ENCODE measurements around the gene TSR1. TPM values are rescaled to one million over a fixed set of nuclear protein-coding genes. Genes with fewer than 3 reads are reported as not detected.

Gene TSR1
- total RNA-seq, 1 experiment from 2014 or later = 74.3 TPM

GRCh38 chr17:2383628-2384167, 47.4 kb upstream of the TSR1 start:
- TF ChIP-seq ZNF263 (CRISPR knock-in tag; IDR thresholded peaks at IDR 0.05; ENCODE audit: low read depth) (no peak), ATF6 (CRISPR knock-in tag; IDR thresholded peaks at IDR 0.05) (no peak), E2F1 (CRISPR knock-in tag; IDR thresholded peaks at IDR 0.05) (no peak), EMX1 (CRISPR knock-in tag; IDR thresholded peaks at IDR 0.05) (no peak)
- Mint-ChIP-seq H3K27me3 (ENCODE audit: low read depth) (no peaks in the 10 kb centered on the region), H3K36me3 (peaks cover 6% of the 10 kb centered on the region; the same call in 1 of the 2 replicates), H3K27ac (peak overlapping the region; percentile 53), H3K9me3 (no peaks in the 10 kb centered on the region), H3K4me3 (no peak overlapping the region), H3K4me1 (peaks cover 18% of the 10 kb centered on the region)
- POLR2A ChIA-PET = interaction anchor here (1.1 to 2.1 kb wide), 2 partner anchors 16 to 18 kb away, joined by 4 to 12 read pairs; no protein-coding TSS in a partner anchor
- DNase-seq (ENCODE audit: low spot score) = no peak
- ATAC-seq = no peak
- CTCF ChIA-PET = interaction anchor here (1.1 to 7.4 kb wide), 19 partner anchors 9 to 629 kb away, joined by 3 to 268 read pairs (median 22); partner anchors contain the start of genes MNT, SGSM2 and TSR1

- Mint-ChIP-seq H3K4me1 (peaks cover 13% of the 10 kb centered on the region), H3K4me3 (no peak overlapping the region), H3K9me3 (no peaks in the 10 kb centered on the region), H3K27ac (peak overlapping the region; percentile 52; the same call in 1 of the 2 replicates), H3K36me3 (peaks cover 9% of the 10 kb centered on the region; the same call in 1 of the 2 replicates), H3K27me3 (ENCODE audit: low read depth) (no peaks in the 10 kb centered on the region)
- DNase-seq (ENCODE audit: low spot score) = no peak
- TF ChIP-seq PREB (CRISPR knock-in tag; IDR thresholded peaks at IDR 0.05; ENCODE audit: borderline replicate concordance) (no peak), FOXP4 (CRISPR knock-in tag; IDR thresholded peaks at IDR 0.05) (no peak), CREB1 (CRISPR knock-in tag; IDR thresholded peaks at IDR 0.05) (no peak), E2F1 (CRISPR knock-in tag; IDR thresholded peaks at IDR 0.05) (no peak), ZBTB43 (CRISPR knock-in tag; IDR thresholded peaks at IDR 0.05) (no peak), CDX4 (CRISPR knock-in tag; IDR thresholded peaks at IDR 0.05; ENCODE audit: borderline replicate concordance) (no peak), FOXP1 (CRISPR knock-in tag; IDR thresholded peaks at IDR 0.05; ENCODE audit: borderline replicate concordance) (no peak), IRF1 (CRISPR knock-in tag; IDR thresholded peaks at IDR 0.05) (no peak), NFYB (CRISPR knock-in tag; conservative IDR thresholded peaks at IDR 0.05; ENCODE audit: low read depth) (no peak), TCF7 (CRISPR knock-in tag; IDR thresholded peaks at IDR 0.05; ENCODE audit: low read depth) (no peak), JUN (CRISPR knock-in tag; IDR thresholded peaks at IDR 0.05) (no peak)
- ATAC-seq = no peak
- CTCF ChIA-PET = interaction anchor here (1.4 to 7.4 kb wide), 11 partner anchors 12 to 326 kb away, joined by 3 to 268 read pairs (median 18); partner anchors contain the start of genes HIC1, SGSM2 and TSR1
- POLR2A ChIA-PET = interaction anchor here (0.6 kb wide), 1 partner anchor 12 kb away, joined by 3 read pairs; no protein-coding TSS in a partner anchor
These were observed 44.8 kb upstream of the TSR1 start for GRCh38 chr17:2380950-2381649.
